HG02852 (cell line): Measurements from ENCODE around the gene PRR5L.

ENCODE experiments used
- ATAC-seq: cut with Tn5 transposase; IDR thresholded peaks from one replicate; pipeline ENCODE4 v1.9.1; 2021; ENCODE audit warnings: mild to moderate bottlenecking, moderate library complexity; ENCODE audit not compliant: unreplicated experiment

The PRR5L gene

DNA sequence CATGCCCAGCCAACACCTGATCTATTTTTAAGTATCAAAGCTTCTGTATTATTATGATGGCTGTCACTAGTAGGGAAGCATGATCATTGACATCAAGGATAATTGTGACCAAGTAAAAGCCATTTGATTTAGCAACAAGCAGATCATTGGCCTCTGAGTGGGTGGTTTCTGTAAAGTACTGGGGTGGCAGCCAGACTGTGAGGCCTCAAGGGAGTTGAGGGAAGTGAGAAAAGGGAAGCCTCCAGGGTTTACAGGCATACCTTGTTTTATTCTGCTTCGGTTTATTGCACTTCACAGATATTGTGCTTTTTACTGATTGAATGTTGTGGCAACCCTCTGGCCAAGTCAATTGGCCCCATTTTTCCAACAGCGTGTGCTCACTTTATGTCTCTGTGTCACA, 60.1 kb downstream of the PRR5L start:
- ATAC-seq = peak; percentile 62

GRCh38 chr11:36357831-36358230, 61.7 kb downstream of the PRR5L start:
- no peak for ATAC-seq

DNA sequence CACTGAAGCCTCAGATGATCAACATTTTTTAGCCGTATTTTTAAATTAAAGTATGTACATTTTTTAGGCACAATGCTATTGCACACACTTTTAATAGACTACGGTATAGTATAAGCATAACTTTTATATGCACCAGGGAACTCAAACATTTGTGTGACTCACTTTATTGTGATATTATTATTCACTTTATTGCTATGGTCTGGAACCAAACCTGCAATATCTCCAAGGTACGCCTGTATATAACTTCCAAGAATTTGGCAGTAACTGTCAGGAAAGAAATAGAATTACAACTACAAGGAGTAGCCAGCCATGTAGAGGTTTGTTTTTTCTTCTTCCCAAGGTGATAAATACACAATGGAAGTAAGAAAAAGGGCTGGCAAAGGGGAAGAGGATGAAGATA, 62.3 kb downstream of the PRR5L start:
- no peak for ATAC-seq

DNA sequence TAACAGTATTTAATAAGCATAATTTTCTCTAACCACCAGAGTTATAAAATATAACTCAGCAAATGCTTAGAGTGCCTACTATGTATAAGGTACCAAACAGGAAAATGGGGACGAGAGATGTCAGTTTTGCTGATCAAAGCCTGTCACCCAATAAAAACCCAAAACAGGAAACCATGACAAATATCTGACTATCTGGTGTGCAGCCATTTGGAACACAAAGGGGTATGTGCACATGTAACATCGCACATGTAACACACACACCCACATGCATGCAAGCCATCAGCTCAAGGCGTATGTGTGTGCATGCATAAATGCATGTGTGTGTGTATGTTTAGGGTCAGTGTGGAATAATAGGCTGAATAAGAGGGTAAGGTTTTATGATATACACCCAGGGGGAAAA, 64.2 kb downstream of the PRR5L start:
- ATAC-seq = no peak

GRCh38 chr11:36360826-36361415, 64.8 kb downstream of the PRR5L start:
- no peak for ATAC-seq

GRCh38 chr11:36361472-36361871, 65.4 kb downstream of the PRR5L start:
- no peak for ATAC-seq

DNA sequence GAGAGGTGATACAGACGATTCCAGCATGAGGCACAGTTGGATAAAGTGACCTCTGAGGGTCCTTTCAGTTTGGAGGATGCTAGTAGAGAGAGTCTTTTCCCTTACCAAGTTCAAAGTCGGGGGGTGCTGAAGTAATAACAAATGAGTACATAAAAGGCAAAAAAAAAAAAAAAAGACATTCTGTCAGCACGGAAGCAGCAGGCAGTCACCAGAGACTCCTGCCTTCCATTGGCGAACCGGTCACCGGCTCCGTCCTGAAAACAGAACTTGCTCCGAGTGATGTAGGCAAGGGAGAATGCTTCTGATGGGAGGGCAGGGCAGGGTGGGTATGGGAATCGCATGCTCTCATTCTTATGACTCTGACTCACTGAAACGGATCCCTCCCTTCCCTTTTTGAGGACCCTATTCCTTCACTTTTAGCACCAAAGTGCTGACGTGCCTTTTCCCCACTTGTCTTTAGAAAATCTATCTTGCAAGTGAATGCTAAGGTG, 65.9 kb downstream of the PRR5L start:
- no peak for ATAC-seq

DNA sequence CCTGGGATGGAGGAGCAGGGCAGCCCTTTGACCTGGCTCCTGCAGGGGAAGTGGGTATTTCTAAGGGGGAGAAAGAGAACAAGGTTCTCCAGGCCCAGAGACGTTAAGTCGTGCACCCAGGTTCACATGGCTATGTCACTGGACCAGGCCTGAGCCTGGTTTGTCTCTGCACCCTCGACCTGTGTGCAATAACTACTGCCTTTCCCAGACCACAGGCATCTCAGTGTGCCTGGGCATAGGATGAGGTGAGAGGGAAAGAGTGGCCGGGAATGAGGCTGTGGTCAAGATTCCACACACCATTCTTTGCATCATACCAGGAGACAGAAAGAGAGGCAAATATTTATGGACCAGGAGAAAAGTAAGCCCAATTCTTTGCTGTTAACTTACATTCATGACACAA, 66.8 kb downstream of the PRR5L start:
- no peak for ATAC-seq

DNA sequence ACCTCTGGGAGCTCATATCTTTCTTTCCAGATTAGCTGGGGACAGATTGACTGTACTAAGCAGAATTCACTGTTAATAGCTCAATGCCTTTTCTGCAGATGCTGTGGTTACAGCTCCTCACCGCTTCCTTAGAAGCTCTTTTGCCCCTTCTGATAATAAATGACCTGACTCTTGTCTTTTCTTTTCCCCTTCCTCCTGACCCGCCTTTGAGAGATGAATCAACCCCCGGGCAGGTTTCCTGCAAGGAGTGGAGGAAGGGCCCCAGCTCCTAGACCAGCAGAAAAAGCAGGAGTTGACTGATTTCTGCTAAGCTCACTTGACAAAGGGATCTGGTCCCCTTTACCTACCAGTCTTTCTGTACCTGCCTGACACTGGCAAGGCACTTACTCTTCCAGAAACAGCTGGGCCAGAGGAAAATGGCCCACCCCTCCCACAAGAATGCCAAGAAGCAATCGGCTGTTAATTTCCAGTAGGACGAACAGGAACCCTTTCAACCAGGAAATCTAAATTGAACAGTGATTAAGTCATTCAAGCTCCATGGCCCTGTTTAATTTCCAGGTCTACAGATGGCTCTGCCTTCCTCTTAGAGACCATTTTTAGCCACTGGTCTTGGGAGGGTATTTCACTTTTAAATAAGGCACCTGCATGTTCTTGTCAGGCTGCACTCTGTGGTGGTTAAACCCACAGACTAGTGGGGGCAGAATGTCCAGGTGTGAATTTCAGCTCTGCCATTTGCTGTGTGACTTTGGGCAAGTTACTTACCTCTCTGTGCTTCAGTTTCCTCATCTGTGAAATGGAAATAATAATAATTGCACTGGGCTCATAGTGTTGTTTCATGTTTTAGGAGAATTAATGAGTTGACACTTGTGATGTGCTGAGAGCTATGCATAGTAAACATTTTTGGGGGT, 67.5 kb downstream of the PRR5L start:
- ATAC-seq = no peak

GRCh38 chr11:36364551-36365325, 68.7 kb downstream of the PRR5L start:
- ATAC-seq = no peak

- no peak for ATAC-seq
Observed at GRCh38 chr11:36365907-36366306, 69.8 kb downstream of the PRR5L start.

GRCh38 chr11:36367806-36368680, 72.0 kb downstream of the PRR5L start:
- ATAC-seq = no peak

GRCh38 chr11:36371181-36371580, 75.1 kb downstream of the PRR5L start:
- ATAC-seq = no peak

GRCh38 chr11:36371590-36371989, 75.5 kb downstream of the PRR5L start:
- no peak for ATAC-seq

DNA sequence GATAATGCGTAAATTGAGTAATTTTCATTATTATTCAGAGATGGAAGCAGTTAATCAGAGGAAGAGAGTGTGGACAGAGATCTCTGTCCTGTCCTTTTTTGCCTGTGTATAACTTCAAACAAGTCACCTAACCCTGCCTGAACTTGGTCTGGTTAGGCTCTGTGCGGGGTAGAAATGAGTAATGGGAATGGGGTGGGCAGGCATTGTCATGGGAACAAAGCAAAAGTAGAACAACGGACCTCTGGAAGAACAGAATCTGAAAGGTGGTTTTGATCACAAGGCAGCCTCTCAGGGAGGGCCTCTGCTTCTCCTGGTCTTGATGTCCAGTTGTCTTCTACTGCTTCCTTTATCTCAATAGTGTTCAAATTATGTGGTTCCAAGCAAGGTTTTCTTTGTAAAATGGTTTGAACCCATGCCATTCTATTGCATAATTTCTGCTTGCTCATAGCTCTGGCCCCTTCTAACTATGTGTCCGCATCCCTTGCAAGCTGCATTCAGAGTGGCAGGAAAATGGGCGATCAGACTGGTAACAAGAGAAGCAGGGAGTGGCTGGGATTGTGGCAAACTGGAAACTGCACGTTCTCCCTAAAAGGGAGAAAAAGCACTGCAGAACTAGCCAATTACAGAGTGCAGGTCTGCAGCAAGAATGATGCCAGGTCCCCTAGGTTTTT, 76.1 kb downstream of the PRR5L start:
- no peak for ATAC-seq

DNA sequence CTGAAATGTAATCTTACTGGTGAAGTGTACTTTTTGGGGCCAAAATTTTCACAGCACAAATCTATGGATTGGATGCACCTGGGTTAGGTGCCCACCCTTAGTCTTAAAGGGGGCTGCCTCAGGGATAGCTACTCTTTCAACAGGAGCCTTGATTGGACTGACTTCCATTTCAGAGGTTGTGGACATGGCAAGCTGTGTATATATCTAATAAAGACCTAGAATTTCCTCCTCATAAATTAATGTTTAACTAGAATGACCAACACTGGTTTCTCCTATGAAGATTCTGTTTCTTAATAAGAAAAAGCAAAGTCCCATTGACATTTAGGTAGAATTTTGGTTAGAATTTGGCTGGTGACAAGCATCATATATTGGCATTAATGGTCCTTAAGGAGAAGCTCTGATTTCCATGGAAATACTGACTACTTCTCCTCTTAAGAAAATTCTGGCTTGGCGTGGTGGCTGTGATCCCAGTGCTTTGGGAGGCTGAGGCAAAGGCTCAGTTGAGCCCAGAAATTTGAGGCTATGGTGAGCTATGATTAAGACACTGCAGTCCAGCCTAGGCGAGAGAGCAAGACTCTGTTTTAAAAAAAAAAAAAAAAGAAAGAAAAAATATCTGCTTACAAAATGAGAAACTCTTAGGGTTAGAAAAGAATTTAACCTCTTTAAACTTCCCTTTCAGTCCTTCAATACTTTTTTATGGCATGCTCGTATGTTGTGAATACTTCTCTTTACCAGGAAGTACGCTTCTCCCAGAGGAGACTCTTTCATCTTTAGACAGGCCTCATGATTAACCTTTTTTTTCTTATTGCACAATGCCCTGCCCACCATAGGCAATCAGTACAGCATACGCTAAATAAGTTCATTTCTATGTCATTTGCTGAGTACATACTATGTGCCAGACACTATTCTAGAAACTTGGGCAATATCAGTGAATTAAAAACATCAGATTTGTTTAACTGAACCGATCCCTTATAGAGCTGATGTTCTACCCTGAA, 77.2 kb downstream of the PRR5L start:
- no peak for ATAC-seq

DNA sequence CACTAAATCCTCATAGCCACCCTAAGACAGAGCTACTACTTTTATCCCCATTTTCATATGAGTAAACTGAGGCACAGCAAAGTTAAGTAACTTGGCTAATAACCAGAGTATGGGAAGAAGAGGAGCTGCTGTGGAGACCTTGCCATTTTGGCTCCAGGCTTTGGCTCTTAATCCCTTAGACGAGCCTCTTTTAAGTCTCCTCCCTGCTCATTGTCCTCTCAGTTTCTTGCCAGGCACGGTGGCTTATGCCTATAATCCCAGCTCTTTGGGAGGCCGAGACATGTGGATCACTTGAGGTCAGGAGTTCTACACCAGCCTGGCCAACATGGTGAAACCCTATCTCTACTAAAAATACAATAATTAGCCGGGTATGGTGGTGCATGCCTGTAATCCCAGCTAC, 78.6 kb downstream of the PRR5L start:
- no peak for ATAC-seq

DNA sequence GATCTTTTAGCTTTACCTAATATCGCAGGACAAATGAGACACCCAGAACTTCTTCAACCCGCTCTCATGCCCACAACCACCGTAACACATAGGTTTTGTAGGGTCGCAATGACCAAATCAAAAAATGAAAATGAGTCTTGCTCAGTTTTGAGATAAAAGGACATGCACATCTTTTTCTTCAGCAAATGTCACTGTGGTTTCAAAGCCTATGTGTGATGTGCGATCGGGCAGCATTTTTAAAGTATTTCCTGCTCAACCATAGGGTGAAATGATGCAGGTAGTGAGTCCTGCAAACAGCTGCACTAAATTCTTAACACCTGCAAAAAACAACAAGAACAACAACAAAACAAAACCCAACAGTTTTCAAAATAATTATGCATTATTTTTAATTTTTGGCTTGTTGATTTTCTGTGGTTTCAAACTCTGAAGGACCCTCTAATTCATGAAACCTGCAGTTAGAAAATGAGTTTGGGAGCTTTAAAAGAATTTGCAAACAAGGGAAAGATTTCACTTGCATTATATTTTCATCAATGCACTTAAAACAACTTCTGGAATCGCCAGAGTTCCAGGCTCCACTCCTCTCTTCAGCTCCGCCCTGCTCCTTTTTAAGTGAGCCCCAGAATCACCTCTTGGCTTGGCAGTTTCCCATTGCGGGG, 79.4 kb downstream of the PRR5L start:
- no peak for ATAC-seq
